ENCODE data around the gene PRUNE2.

- no peak for TF ChIP-seq LEF1 (IDR thresholded peaks at IDR 0.05; ENCODE audit: borderline replicate concordance)
- TF ChIP-seq SP1 (IDR thresholded peaks at IDR 0.05) = no peak
- no peak for TF ChIP-seq FOXM1 (IDR thresholded peaks at IDR 0.05; ENCODE audit: borderline replicate concordance)
- no peak for TF ChIP-seq SUZ12 (IDR thresholded peaks at IDR 0.05)
- no peak for TF ChIP-seq ZNF384 (IDR thresholded peaks at IDR 0.05)
- TF ChIP-seq, protein P1, sequence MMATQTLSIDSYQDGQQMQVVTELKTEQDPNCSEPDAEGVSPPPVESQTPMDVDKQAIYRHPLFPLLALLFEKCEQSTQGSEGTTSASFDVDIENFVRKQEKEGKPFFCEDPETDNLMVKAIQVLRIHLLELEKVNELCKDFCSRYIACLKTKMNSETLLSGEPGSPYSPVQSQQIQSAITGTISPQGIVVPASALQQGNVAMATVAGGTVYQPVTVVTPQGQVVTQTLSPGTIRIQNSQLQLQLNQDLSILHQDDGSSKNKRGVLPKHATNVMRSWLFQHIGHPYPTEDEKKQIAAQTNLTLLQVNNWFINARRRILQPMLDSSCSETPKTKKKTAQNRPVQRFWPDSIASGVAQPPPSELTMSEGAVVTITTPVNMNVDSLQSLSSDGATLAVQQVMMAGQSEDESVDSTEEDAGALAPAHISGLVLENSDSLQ (IDR thresholded peaks at IDR 0.05) = no peak
- no peak for TF ChIP-seq FOXK2 (IDR thresholded peaks at IDR 0.05)
- TF ChIP-seq TARDBP (IDR thresholded peaks at IDR 0.05) = no peak
- no peak for TF ChIP-seq ARNT (IDR thresholded peaks at IDR 0.05)
- no peak for TF ChIP-seq ELF4 (IDR thresholded peaks at IDR 0.05)
Measured at GRCh38 chr9:76654575-76654974, 251.3 kb downstream of the PRUNE2 start.

All from HEK293T (cell line).